C4-2B (cell line): ENCODE data around the gene CEP131.

ENCODE experiments used
- H3K27ac ChIP-seq: fragments of 450-650 bp; 2 replicates; pipeline ENCODE4 v1.5.1; 2017
- CTCF ChIP-seq: fragments of 450-650 bp; conservative IDR thresholded peaks from 2 replicates; pipeline ENCODE4 v1.5.1; 2017; ENCODE audit warnings: mild to moderate bottlenecking
- ZFX ChIP-seq: fragments of 450-650 bp; IDR thresholded peaks from 2 replicates; pipeline ENCODE4 v1.6.1; 2017

The CEP131 gene

GRCh38 chr17:81142301-81143199, 80.2 kb downstream of the CEP131 start:
- H3K27ac ChIP-seq = no peak overlapping the region
- TF ChIP-seq CTCF = peak; percentile 87
- TF ChIP-seq ZFX = no peak

- TF ChIP-seq ZFX = no peak
- TF ChIP-seq CTCF = no peak
- no peak overlapping the region for H3K27ac ChIP-seq
These were observed 82.1 kb downstream of the CEP131 start for GRCh38 chr17:81140695-81141094.

- TF ChIP-seq ZFX = no peak
- no peak for TF ChIP-seq CTCF
- no peak overlapping the region for H3K27ac ChIP-seq
These were observed 82.7 kb downstream of the CEP131 start for GRCh38 chr17:81140018-81140417.
